Activated naive CD8-positive, alpha-beta T cell treated with anti-CD3 and anti-CD28 coated beads, Interleukin-2, amount 50 U/mL, for 24 hours (primary cell): ENCODE measurements around the gene AUH.

Source experiments
- ATAC-seq: fragments of 150-1000 bp; cut with Tn5 transposase; one replicate; pipeline ENCODE4 v1.10.0; 2021
- DNase-seq: peaks from one replicate; pipeline ENCODE4 v3.0.0; 2021
- H3K27ac Mint-ChIP-seq: one replicate; pipeline ENCODE4 v1.8.0; 2021; ENCODE audit warnings: mild to moderate bottlenecking, mixed read lengths
- H3K27me3 Mint-ChIP-seq: one replicate; pipeline ENCODE4 v1.8.0; 2021; ENCODE audit warnings: mixed read lengths
- H3K36me3 Mint-ChIP-seq: one replicate; pipeline ENCODE4 v1.8.0; 2021; ENCODE audit warnings: low read depth, mixed read lengths
- H3K4me1 Mint-ChIP-seq: one replicate; pipeline ENCODE4 v1.8.0; 2021; ENCODE audit warnings: mixed read lengths
- H3K4me3 Mint-ChIP-seq: one replicate; pipeline ENCODE4 v1.8.0; 2021; ENCODE audit warnings: mild to moderate bottlenecking, moderate library complexity, mixed read lengths
- H3K9me3 Mint-ChIP-seq: one replicate; pipeline ENCODE4 v1.8.0; 2021; ENCODE audit warnings: mixed read lengths

Gene AUH

DNA sequence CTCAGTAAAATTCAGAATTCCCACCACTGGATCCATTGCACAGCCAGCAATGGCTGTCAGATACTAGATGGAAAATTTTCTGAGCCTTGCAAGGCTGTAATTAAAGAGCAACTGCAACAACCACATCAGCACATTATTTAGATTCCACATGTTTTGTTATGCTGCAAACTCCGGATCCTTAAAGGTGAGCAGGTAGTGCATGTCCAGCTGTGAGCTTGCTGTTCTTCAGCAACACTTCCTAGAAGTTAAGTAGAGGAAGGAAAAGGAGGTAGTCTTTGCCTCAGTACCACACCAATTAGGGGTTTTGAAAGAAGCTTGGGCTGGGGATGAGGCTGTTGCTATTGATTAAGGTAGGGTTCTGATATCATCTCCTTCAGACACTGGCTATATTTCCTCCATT, 144.3 kb downstream of the AUH start:
- no peak overlapping the region for H3K4me3 Mint-ChIP-seq
- H3K9me3 Mint-ChIP-seq = no peaks in the 10 kb centered on the region
- peaks cover 27% of the 10 kb centered on the region for H3K36me3 Mint-ChIP-seq
- DNase-seq (no peak), ATAC-seq (no peak)
- no peaks in the 10 kb centered on the region for H3K27me3 Mint-ChIP-seq
- no peak overlapping the region for H3K27ac Mint-ChIP-seq
- peaks cover 21% of the 10 kb centered on the region for H3K4me1 Mint-ChIP-seq

DNA sequence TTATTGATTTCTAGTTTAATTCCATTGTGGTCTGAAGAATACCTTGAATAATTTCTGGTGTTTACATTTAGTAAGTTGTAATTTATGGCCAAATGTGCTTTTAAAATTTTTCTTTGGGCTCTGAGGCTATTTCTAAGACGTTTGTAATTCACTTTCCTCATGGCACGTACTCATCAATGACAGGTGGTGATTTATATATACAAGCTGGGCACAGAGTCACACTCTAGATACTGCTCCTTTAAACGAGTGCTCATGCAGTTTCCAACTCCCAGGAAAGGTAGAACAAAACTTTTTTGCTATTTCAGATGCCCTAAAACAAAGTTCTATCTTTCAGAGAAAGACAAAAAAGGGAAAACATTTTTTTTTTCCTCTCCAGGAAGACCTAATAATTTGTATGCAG, 146.9 kb downstream of the AUH start:
- no peak overlapping the region for H3K4me3 Mint-ChIP-seq
- no peak for DNase-seq
- peaks cover 31% of the 10 kb centered on the region for H3K4me1 Mint-ChIP-seq
- no peak for ATAC-seq
- H3K36me3 Mint-ChIP-seq = peaks cover 34% of the 10 kb centered on the region
- peaks cover 3% of the 10 kb centered on the region for H3K9me3 Mint-ChIP-seq
- H3K27me3 Mint-ChIP-seq = no peaks in the 10 kb centered on the region
- H3K27ac Mint-ChIP-seq = no peak overlapping the region

- ATAC-seq (no peak), DNase-seq (no peak)
- Mint-ChIP-seq H3K9me3 (peaks cover 7% of the 10 kb centered on the region), H3K4me1 (peaks cover 37% of the 10 kb centered on the region), H3K36me3 (peaks cover 27% of the 10 kb centered on the region), H3K27ac (no peak overlapping the region), H3K27me3 (no peaks in the 10 kb centered on the region), H3K4me3 (no peak overlapping the region)
Measured at GRCh38 chr9:91214086-91214485, 147.6 kb downstream of the AUH start.

GRCh38 chr9:91212596-91213243, 149.0 kb downstream of the AUH start:
- H3K4me3 Mint-ChIP-seq = peak overlapping the region; percentile 70

GRCh38 chr9:91211919-91212318, 149.8 kb downstream of the AUH start:
- peak; percentile 56 for ATAC-seq

More at GRCh38 chr9:91212596-91213243, 149.0 kb downstream of the AUH start:
- H3K36me3 Mint-ChIP-seq = peaks cover 27% of the 10 kb centered on the region
- H3K9me3 Mint-ChIP-seq = peaks cover 7% of the 10 kb centered on the region
- no peaks in the 10 kb centered on the region for H3K27me3 Mint-ChIP-seq
- DNase-seq = no peak
- peak; percentile 1 for ATAC-seq
- peaks cover 51% of the 10 kb centered on the region for H3K4me1 Mint-ChIP-seq
- peak overlapping the region; percentile 99 for H3K27ac Mint-ChIP-seq

DNA sequence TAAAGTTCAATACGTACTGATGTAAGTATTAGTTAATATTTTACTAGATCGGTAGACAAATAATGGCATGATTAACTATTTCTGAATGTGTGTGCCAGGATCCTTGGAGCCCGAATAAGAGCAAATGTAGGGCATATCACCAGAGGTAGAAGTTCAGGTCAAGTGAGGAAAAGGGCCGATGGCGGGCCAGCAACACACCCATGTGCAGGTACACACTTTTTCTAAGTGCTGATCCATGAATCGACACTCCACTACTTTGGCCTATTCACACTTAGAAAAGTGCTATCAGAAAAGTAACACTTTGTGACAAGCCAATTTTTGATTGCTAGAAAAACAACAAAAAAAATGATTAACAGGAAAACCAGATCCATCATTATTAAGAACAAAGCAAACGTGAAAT, 150.3 kb downstream of the AUH start:
- H3K4me1 Mint-ChIP-seq = peaks cover 64% of the 10 kb centered on the region
- ATAC-seq (no peak), DNase-seq (no peak)
- H3K9me3 Mint-ChIP-seq = peaks cover 10% of the 10 kb centered on the region
- no peaks in the 10 kb centered on the region for H3K27me3 Mint-ChIP-seq
- peak overlapping the region; percentile 70 for H3K4me3 Mint-ChIP-seq
- H3K36me3 Mint-ChIP-seq = peaks cover 26% of the 10 kb centered on the region
- H3K27ac Mint-ChIP-seq = peak overlapping the region; percentile 99

More at GRCh38 chr9:91211919-91212318, 149.8 kb downstream of the AUH start:
- Mint-ChIP-seq H3K27me3 (no peaks in the 10 kb centered on the region), H3K36me3 (peaks cover 24% of the 10 kb centered on the region), H3K4me1 (peaks cover 59% of the 10 kb centered on the region), H3K4me3 (peak overlapping the region; percentile 70), H3K9me3 (peaks cover 7% of the 10 kb centered on the region), H3K27ac (peak overlapping the region; percentile 99)
- no peak for DNase-seq

DNA sequence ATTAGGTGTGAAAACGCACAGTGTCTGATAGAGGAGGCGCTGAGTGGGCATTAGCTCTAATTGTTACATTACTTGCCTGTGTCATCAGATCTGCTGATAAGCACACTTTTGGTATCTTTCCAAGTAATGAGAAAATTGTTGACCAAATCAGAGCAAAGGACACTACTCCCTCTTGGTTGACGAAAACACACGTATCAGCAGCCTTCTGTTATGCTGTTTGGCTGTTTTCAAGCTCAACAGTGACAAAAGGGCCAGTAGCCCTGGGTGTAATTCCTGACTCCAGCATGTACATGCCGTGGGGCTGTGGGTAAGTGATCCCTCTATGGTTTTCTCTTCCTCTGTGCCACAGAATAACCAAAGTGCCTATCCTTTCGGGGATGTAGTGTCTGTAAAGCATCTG, 151.4 kb downstream of the AUH start:
- DNase-seq (no peak), ATAC-seq (no peak)
- Mint-ChIP-seq H3K36me3 (peaks cover 29% of the 10 kb centered on the region), H3K4me1 (peaks cover 73% of the 10 kb centered on the region), H3K4me3 (no peak overlapping the region), H3K9me3 (peaks cover 13% of the 10 kb centered on the region), H3K27me3 (no peaks in the 10 kb centered on the region), H3K27ac (peak overlapping the region; percentile 99)

DNA sequence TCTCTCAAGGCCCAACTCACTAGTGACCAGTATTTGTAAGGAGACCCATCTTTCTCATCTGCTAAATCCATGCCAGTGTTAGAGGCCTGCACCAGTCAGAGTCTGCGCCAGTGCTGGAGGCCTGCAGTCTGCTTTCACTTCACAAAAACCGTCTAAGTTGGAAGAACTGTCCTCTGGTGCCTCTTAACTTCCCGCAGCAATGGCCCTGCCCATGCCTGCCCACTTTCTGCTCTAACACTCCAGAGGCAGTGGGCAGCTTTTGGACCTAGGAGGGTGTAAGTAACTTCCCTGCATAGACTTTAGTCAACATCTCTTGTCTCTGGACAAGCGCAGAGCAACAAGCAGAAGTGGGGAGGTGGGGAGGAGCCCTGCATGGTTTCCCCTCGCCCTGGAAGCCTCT, 152.9 kb downstream of the AUH start:
- H3K27me3 Mint-ChIP-seq = no peaks in the 10 kb centered on the region

DNA sequence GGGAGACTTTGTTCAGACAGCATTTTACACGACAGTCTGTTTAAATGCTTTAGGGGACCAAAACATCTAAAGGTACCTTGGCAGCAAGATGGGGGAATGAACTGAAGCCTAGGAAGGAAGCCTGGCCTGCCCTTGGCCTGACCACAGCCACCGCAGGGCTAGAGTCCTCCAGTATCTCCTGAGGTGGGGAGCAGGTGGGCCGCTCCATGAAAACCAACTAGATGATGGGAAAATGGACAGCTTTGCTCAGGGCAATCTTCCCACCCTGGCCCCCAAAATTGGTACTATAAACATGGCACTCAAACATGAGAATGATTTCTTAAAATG, 153.3 kb downstream of the AUH start:
- Mint-ChIP-seq H3K4me1 (peaks cover 79% of the 10 kb centered on the region), H3K9me3 (peaks cover 19% of the 10 kb centered on the region), H3K27ac (peak overlapping the region; percentile 94), H3K27me3 (no peaks in the 10 kb centered on the region), H3K36me3 (peaks cover 33% of the 10 kb centered on the region), H3K4me3 (peak overlapping the region; percentile 64)
- no peak for DNase-seq
- ATAC-seq = no peak

More for the DNA sequence above, 152.9 kb downstream of the AUH start:
- H3K27ac Mint-ChIP-seq = peak overlapping the region; percentile 94
- H3K36me3 Mint-ChIP-seq = peaks cover 35% of the 10 kb centered on the region
- no peak overlapping the region for H3K4me3 Mint-ChIP-seq
- ATAC-seq (no peak), DNase-seq (no peak)
- H3K4me1 Mint-ChIP-seq = peaks cover 79% of the 10 kb centered on the region
- H3K9me3 Mint-ChIP-seq = peaks cover 19% of the 10 kb centered on the region

- ATAC-seq (peak; percentile 79), DNase-seq (no peak)
- Mint-ChIP-seq H3K4me3 (peak overlapping the region; percentile 64), H3K36me3 (peaks cover 36% of the 10 kb centered on the region), H3K27ac (peak overlapping the region; percentile 94), H3K4me1 (peaks cover 77% of the 10 kb centered on the region), H3K27me3 (no peaks in the 10 kb centered on the region), H3K9me3 (peaks cover 22% of the 10 kb centered on the region)
Measured at GRCh38 chr9:91207729-91208418, 153.8 kb downstream of the AUH start.

GRCh38 chr9:91207397-91207728, 154.4 kb downstream of the AUH start:
- peaks cover 24% of the 10 kb centered on the region for H3K9me3 Mint-ChIP-seq
- ATAC-seq (no peak), DNase-seq (no peak)
- peak overlapping the region; percentile 64 for H3K4me3 Mint-ChIP-seq
- H3K27me3 Mint-ChIP-seq = no peaks in the 10 kb centered on the region
- peaks cover 34% of the 10 kb centered on the region for H3K36me3 Mint-ChIP-seq
- peak overlapping the region; percentile 94 for H3K27ac Mint-ChIP-seq
- H3K4me1 Mint-ChIP-seq = peaks cover 72% of the 10 kb centered on the region

DNA sequence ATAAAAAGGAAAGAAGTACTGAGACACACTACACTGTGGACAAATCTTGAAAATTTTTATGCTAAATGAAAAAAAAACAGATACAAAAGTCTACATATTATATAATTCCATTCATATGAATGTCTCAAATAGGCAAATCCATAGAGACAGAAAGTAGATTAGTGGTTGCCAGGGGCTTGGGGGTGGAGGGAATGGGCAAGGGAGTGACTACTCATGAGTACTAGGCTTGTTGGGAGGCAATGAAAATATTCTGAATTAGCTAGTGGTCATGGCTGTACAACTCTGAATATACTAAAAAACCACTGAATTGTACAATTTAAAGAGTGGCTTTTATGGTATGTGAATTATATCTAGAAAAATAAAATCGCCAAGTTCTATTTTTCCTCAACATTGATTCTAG, 154.9 kb downstream of the AUH start:
- Mint-ChIP-seq H3K4me3 (no peak overlapping the region), H3K36me3 (peaks cover 34% of the 10 kb centered on the region), H3K4me1 (peaks cover 70% of the 10 kb centered on the region), H3K27me3 (no peaks in the 10 kb centered on the region), H3K9me3 (peaks cover 30% of the 10 kb centered on the region), H3K27ac (peak overlapping the region; percentile 94)
- DNase-seq (no peak), ATAC-seq (no peak)

DNA sequence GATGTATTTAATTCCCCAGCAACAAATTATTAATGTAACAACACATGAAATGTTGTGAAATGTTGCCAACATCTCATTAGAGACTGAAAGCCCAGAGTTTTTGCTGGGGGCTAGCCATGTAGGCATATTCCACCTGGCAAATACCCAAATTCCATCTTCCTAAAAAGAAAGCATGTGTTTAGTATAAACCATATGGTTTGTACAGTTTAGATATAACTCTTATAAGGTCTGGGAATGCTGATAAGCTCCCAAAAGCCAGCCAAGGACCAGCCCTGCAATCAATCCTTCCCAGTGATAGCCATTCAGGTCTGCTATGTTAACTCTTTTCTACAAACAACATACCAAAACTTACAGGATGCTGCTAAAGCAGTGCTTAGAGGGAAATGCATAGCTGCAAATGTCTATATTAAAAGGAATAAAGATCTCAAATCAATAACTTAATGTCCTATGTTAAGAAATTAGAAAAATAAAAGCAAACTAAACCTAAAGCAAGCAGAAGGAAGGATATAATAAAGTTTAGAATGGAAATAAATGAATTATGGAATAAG, 158.9 kb downstream of the AUH start:
- ATAC-seq (no peak), DNase-seq (no peak)
- H3K27ac Mint-ChIP-seq = no peak overlapping the region
- H3K9me3 Mint-ChIP-seq = peaks cover 51% of the 10 kb centered on the region
- H3K27me3 Mint-ChIP-seq = no peaks in the 10 kb centered on the region
- H3K4me1 Mint-ChIP-seq = peaks cover 64% of the 10 kb centered on the region
- H3K36me3 Mint-ChIP-seq = peaks cover 30% of the 10 kb centered on the region
- H3K4me3 Mint-ChIP-seq = no peak overlapping the region

- Mint-ChIP-seq H3K4me1 (peaks cover 65% of the 10 kb centered on the region), H3K9me3 (peaks cover 45% of the 10 kb centered on the region), H3K27me3 (no peaks in the 10 kb centered on the region), H3K27ac (peak overlapping the region; percentile 57), H3K36me3 (peaks cover 32% of the 10 kb centered on the region), H3K4me3 (no peak overlapping the region)
- DNase-seq (no peak), ATAC-seq (no peak)
Measured at GRCh38 chr9:91200692-91201336, 160.9 kb downstream of the AUH start.
